Measurements from ENCODE around the gene EPHA6.
"Not testable (repeated sequence)": the region's sequence is repeated elsewhere in the genome, so short reads cannot be mapped to it uniquely, and the experiment has no call there.

EPHA6 gene

DNA sequence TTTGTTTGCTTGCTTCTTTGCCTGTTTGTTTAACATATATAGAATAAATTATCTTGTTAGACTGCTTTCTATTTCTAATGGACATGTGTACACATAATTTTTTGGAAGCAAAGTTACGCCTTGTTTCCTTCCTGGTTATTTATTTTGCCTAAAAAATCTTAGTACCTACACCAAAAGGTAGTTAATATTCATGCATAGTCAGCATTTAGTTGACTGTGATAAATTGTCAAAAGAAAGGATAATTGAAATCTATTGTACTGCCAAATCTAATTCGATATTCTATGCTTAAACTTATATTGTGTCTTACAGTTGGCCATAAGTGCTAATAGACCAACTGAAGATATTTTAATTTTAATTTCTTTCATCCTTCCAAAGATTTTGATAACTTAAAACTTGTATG is 716.3 kb downstream of the EPHA6 start:
- Histone ChIP-seq H3K9ac (ENCODE audit: low read length) (no peak overlapping the region), H3K18ac (ENCODE audit: low read depth in 1 of 2, low read length in 2 of 2) (no peak overlapping the region), H3K4ac (ENCODE audit: low read depth in 1 of 2, low read length in 2 of 2) (no peak overlapping the region), H3K9me3 (ENCODE audit: control insufficient read depth, low read length) (peaks cover 4% of the 10 kb centered on the region), H2BK12ac (ENCODE audit: low read length in 2 of 2) (no peak overlapping the region), H4K8ac (ENCODE audit: low read length) (no peak overlapping the region), H3K4me3 (ENCODE audit: insufficient read depth in 1 of 2, low read depth in 1 of 2, low read length in 2 of 2) (no peak overlapping the region), H3K79me1 (replicated peaks; ENCODE audit: low read length, poor library complexity, severe bottlenecking) (no peaks in the 10 kb centered on the region), H3K27ac (ENCODE audit: low read length, poor library complexity, severe bottlenecking) (no peak overlapping the region), H2BK15ac (ENCODE audit: low read depth, poor library complexity, severe bottlenecking) (no peak overlapping the region), H2AFZ (ENCODE audit: low read depth, low read length) (no peak overlapping the region), H3K14ac (ENCODE audit: low read length in 2 of 2) (no peak overlapping the region), H2BK5ac (ENCODE audit: low read depth, low read length, poor library complexity, severe bottlenecking) (no peak overlapping the region), H3K36me3 (ENCODE audit: control insufficient read depth in 1 of 2, insufficient read depth in 2 of 2, low read depth in 1 of 2, low read length in 2 of 2) (no peaks in the 10 kb centered on the region), H3K27me3 (ENCODE audit: control insufficient read depth in 1 of 2, insufficient read depth in 1 of 2, low read length in 2 of 2) (no peaks in the 10 kb centered on the region), H4K91ac (ENCODE audit: low read length) (no peak overlapping the region), H3K23ac (ENCODE audit: low read length in 2 of 2) (no peak overlapping the region), H3K4me1 (ENCODE audit: control insufficient read depth, insufficient read depth, low read depth, low read length) (no peaks in the 10 kb centered on the region), H2AK5ac (ENCODE audit: low read length, severe bottlenecking) (no peak overlapping the region), H2BK120ac (ENCODE audit: low read depth, low read length) (no peak overlapping the region), H3K4me2 (ENCODE audit: low read length, poor library complexity, severe bottlenecking) (no peak overlapping the region)
- no peak for DNase-seq
- WGBS = no CpG with 5 or more reads among the region's 2 CpGs

DNA sequence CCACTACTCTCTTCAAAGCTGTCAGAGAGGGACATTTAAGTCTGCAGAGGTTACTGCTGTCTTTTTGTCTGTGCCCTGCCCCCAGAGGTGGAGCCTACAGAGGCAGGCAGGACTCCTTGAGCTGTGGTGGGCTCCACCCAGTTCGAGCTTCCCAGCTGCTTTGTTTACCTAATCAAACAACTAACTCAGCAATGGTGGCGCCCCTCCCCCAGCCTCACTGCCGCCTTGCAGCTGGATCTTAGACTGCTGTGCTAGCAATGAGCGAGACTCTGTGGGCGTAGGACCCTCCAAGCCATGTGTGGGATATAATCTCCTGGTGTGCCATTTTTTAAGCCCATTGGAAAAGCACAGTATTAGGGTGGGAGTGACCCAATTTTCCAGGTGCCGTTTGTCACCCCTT is 733.2 kb downstream of the EPHA6 start:
- not testable (repeated sequence) for H4K91ac ChIP-seq (ENCODE audit: low read length); H3K4me1 ChIP-seq (ENCODE audit: control insufficient read depth, insufficient read depth, low read depth, low read length); H3K18ac ChIP-seq (ENCODE audit: low read depth in 1 of 2, low read length in 2 of 2); H3K4me3 ChIP-seq (ENCODE audit: insufficient read depth in 1 of 2, low read depth in 1 of 2, low read length in 2 of 2); H4K8ac ChIP-seq (ENCODE audit: low read length); H3K27me3 ChIP-seq (ENCODE audit: control insufficient read depth in 1 of 2, insufficient read depth in 1 of 2, low read length in 2 of 2); H2AFZ ChIP-seq (ENCODE audit: low read depth, low read length); H3K23ac ChIP-seq (ENCODE audit: low read length in 2 of 2); H2BK5ac ChIP-seq (ENCODE audit: low read depth, low read length, poor library complexity, severe bottlenecking); H3K4ac ChIP-seq (ENCODE audit: low read depth in 1 of 2, low read length in 2 of 2); H3K9me3 ChIP-seq (ENCODE audit: control insufficient read depth, low read length); H3K9ac ChIP-seq (ENCODE audit: low read length); H2BK15ac ChIP-seq (ENCODE audit: low read depth, poor library complexity, severe bottlenecking); H2AK5ac ChIP-seq (ENCODE audit: low read length, severe bottlenecking); DNase-seq; H3K79me1 ChIP-seq (replicated peaks; ENCODE audit: low read length, poor library complexity, severe bottlenecking); H3K27ac ChIP-seq (ENCODE audit: low read length, poor library complexity, severe bottlenecking); H3K4me2 ChIP-seq (ENCODE audit: low read length, poor library complexity, severe bottlenecking); H2BK12ac ChIP-seq (ENCODE audit: low read length in 2 of 2); H3K36me3 ChIP-seq (ENCODE audit: control insufficient read depth in 1 of 2, insufficient read depth in 2 of 2, low read depth in 1 of 2, low read length in 2 of 2); H3K14ac ChIP-seq (ENCODE audit: low read length in 2 of 2); H2BK120ac ChIP-seq (ENCODE audit: low read depth, low read length)
- WGBS = 70% methylated on average over 6 of the region's 6 CpGs

DNA sequence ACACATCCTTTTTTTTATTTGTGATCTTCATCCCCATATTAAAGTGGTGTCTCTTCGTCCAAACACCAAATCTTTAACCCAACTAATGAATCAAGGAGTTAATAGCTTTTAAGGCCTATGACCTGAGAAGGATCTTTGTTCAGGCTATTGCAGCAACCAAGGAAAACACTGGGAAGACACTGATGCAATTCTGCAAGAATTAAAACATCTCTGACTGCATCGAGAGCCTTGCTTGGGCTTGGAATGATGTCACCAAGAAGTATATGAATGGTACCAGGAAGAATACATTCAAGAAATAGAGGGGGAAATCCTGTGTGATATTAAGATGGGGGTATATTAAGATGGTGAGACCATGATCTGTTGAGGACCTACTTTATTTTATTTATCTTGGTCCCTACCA is 736.0 kb downstream of the EPHA6 start:
- H2AFZ ChIP-seq (ENCODE audit: low read depth, low read length) = no peak overlapping the region
- no peak overlapping the region for H3K4ac ChIP-seq (ENCODE audit: low read depth in 1 of 2, low read length in 2 of 2)
- H2BK120ac ChIP-seq (ENCODE audit: low read depth, low read length) = no peak overlapping the region
- no peak overlapping the region for H4K91ac ChIP-seq (ENCODE audit: low read length)
- no peak overlapping the region for H2BK12ac ChIP-seq (ENCODE audit: low read length in 2 of 2)
- H3K18ac ChIP-seq (ENCODE audit: low read depth in 1 of 2, low read length in 2 of 2) = no peak overlapping the region
- no peak overlapping the region for H3K27ac ChIP-seq (ENCODE audit: low read length, poor library complexity, severe bottlenecking)
- no peak overlapping the region for H2BK5ac ChIP-seq (ENCODE audit: low read depth, low read length, poor library complexity, severe bottlenecking)
- no peak overlapping the region for H3K23ac ChIP-seq (ENCODE audit: low read length in 2 of 2)
- no peak overlapping the region for H2BK15ac ChIP-seq (ENCODE audit: low read depth, poor library complexity, severe bottlenecking)
- H3K4me2 ChIP-seq (ENCODE audit: low read length, poor library complexity, severe bottlenecking) = no peak overlapping the region
- H3K27me3 ChIP-seq (ENCODE audit: control insufficient read depth in 1 of 2, insufficient read depth in 1 of 2, low read length in 2 of 2) = no peaks in the 10 kb centered on the region
- WGBS = 66% methylated on average over 2 of the region's 2 CpGs
- no peak for DNase-seq
- H3K9me3 ChIP-seq (ENCODE audit: control insufficient read depth, low read length) = no peaks in the 10 kb centered on the region
- H2AK5ac ChIP-seq (ENCODE audit: low read length, severe bottlenecking) = no peak overlapping the region
- no peak overlapping the region for H3K14ac ChIP-seq (ENCODE audit: low read length in 2 of 2)
- H3K36me3 ChIP-seq (ENCODE audit: control insufficient read depth in 1 of 2, insufficient read depth in 2 of 2, low read depth in 1 of 2, low read length in 2 of 2) = no peaks in the 10 kb centered on the region
- H3K4me3 ChIP-seq (ENCODE audit: insufficient read depth in 1 of 2, low read depth in 1 of 2, low read length in 2 of 2) = no peak overlapping the region
- H3K4me1 ChIP-seq (ENCODE audit: control insufficient read depth, insufficient read depth, low read depth, low read length) = no peaks in the 10 kb centered on the region
- H3K9ac ChIP-seq (ENCODE audit: low read length) = no peak overlapping the region
- H3K79me1 ChIP-seq (replicated peaks; ENCODE audit: low read length, poor library complexity, severe bottlenecking) = no peaks in the 10 kb centered on the region
- H4K8ac ChIP-seq (ENCODE audit: low read length) = no peak overlapping the region

DNA sequence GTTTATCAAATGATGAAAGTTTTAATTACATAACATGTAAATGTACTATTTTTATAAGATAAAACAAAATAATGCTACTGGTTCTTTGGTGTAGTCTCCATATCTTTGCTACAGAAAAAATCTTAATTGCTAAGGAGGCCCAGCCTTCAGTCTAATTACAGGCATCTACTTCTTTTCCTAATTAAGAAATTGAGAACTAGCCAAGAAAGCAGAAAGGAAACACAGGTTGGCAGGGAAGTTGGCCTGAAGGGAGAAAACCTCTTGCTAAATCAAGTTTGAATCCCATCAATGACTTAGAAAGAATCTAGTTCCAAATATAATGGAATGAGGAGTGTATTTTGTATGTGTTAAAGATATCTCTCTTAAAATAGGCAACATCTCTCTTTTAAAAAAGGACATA is 737.8 kb downstream of the EPHA6 start:
- Histone ChIP-seq H3K79me1 (replicated peaks; ENCODE audit: low read length, poor library complexity, severe bottlenecking) (no peaks in the 10 kb centered on the region), H3K9me3 (ENCODE audit: control insufficient read depth, low read length) (peaks cover 4% of the 10 kb centered on the region), H2BK12ac (ENCODE audit: low read length in 2 of 2) (no peak overlapping the region), H3K14ac (ENCODE audit: low read length in 2 of 2) (no peak overlapping the region), H2AFZ (ENCODE audit: low read depth, low read length) (no peak overlapping the region), H2BK120ac (ENCODE audit: low read depth, low read length) (no peak overlapping the region), H3K4me2 (ENCODE audit: low read length, poor library complexity, severe bottlenecking) (no peak overlapping the region), H3K23ac (ENCODE audit: low read length in 2 of 2) (no peak overlapping the region), H3K18ac (ENCODE audit: low read depth in 1 of 2, low read length in 2 of 2) (no peak overlapping the region), H4K91ac (ENCODE audit: low read length) (no peak overlapping the region), H4K8ac (ENCODE audit: low read length) (no peak overlapping the region), H3K4me3 (ENCODE audit: insufficient read depth in 1 of 2, low read depth in 1 of 2, low read length in 2 of 2) (no peak overlapping the region), H3K27ac (ENCODE audit: low read length, poor library complexity, severe bottlenecking) (no peak overlapping the region), H2AK5ac (ENCODE audit: low read length, severe bottlenecking) (no peak overlapping the region), H3K27me3 (ENCODE audit: control insufficient read depth in 1 of 2, insufficient read depth in 1 of 2, low read length in 2 of 2) (no peaks in the 10 kb centered on the region), H2BK15ac (ENCODE audit: low read depth, poor library complexity, severe bottlenecking) (no peak overlapping the region), H3K4ac (ENCODE audit: low read depth in 1 of 2, low read length in 2 of 2) (no peak overlapping the region), H3K4me1 (ENCODE audit: control insufficient read depth, insufficient read depth, low read depth, low read length) (no peaks in the 10 kb centered on the region), H3K36me3 (ENCODE audit: control insufficient read depth in 1 of 2, insufficient read depth in 2 of 2, low read depth in 1 of 2, low read length in 2 of 2) (no peaks in the 10 kb centered on the region), H2BK5ac (ENCODE audit: low read depth, low read length, poor library complexity, severe bottlenecking) (no peak overlapping the region), H3K9ac (ENCODE audit: low read length) (no peak overlapping the region)
- no peak for DNase-seq
